Stimulated activated CD8-positive, alpha-beta memory T cell treated with anti-CD3 and anti-CD28 coated beads, Interleukin-15, amount 100 ng/mL, for 24 hours (primary cell): ENCODE data around the gene C1R.

Experiments used
- DNase-seq: peaks from one replicate; pipeline ENCODE4 v3.0.0-alpha.2; 2020; ENCODE audit warnings: low read depth

C1R gene

GRCh38 chr12:7032990-7033389, 59.3 kb downstream of the C1R start:
- DNase-seq: no peak

- DNase-seq: no peak
Measured at GRCh38 chr12:7031306-7031705, 60.9 kb downstream of the C1R start.
